Cardiac muscle cell (in vitro differentiated cells and primary cell): Measurements from ENCODE around the gene PHLPP1. TPM values are rescaled to one million over a fixed set of nuclear protein-coding genes. Genes with fewer than 3 reads are reported as not detected.

Experiments used
- DNase-seq, 2 donors: peaks; one replicate each; pipeline versions ENCODE4 v3.0.0 to v3.0.0-alpha.2; 2010 to 2017; ENCODE audit warnings: low read depth in 1 of 2, low spot score in 1 of 2
- H3K27ac ChIP-seq: fragments of 200-600 bp; sonication (generic); 2 replicates; pipeline ENCODE4 v1.5.1; 2016
- H3K27me3 ChIP-seq: fragments of 200-600 bp; sonication (generic); 2 replicates; pipeline ENCODE4 v1.6.0; 2016; ENCODE audit warnings: control low read depth
- H3K36me3 ChIP-seq: fragments of 200-600 bp; sonication (generic); 2 replicates; pipeline ENCODE4 v1.5.1; 2016; ENCODE audit warnings: control low read depth
- H3K4me1 ChIP-seq: fragments of 200-600 bp; sonication (generic); 2 replicates; pipeline ENCODE4 v1.8.1; 2017; ENCODE audit warnings: low read depth, mild to moderate bottlenecking, mixed run types
- H3K4me3 ChIP-seq: fragments of 200-600 bp; sonication (generic); 2 replicates; pipeline ENCODE4 v1.5.1; 2016; ENCODE audit warnings: mild to moderate bottlenecking
- H3K9me3 ChIP-seq: fragments of 200-600 bp; sonication (generic); 2 replicates; pipeline ENCODE4 v1.5.1; 2017; ENCODE audit warnings: low read depth, mild to moderate bottlenecking, control low read depth
- polyA plus RNA-seq: library from polyadenylated mRNA; unstranded; fragments of >200 nt; fragmentation: Nextera tagmentation; extraction: Ambion mirVana; gene quantifications from 2 replicates; pipeline ENCODE4 v1.2.1, GENCODE V29; 2016
- total RNA-seq: library from RNA; depleted of rRNA; stranded (reverse); fragments of >200 nt; gene quantifications from 2 replicates; pipeline ENCODE4 v1.2.3, GENCODE V29; 2016
- TF ChIP-seq, protein P1 (sequence below): IDR thresholded peaks from 2 replicates; pipeline ENCODE4 v1.5.1; 2012; ENCODE audit warnings: low read depth, mild to moderate bottlenecking, low read length

The PHLPP1 gene
- total and polyA plus RNA-seq, 2 experiments from 2014 or later, result 6.3 to 25.8 TPM

DNA sequence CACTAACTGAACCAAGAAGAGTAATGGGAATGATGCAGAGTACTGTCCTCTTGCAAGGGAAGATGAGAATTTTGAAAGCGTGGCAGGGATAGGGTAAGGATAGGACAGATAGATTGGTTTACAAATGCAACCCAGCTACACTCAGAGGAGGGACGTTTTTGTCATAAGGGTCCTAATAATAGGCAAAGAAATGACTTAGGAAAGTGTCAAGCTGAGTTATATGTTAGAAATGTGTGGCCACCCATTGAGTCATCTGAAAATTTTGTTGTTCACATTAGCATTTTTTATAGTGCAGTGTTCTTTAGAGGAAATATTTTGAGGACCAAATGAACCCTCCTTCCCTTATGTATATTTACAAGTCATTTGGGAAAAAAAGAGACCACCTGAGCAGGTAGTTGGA is 137.5 kb downstream of the PHLPP1 start:
- Histone ChIP-seq H3K36me3 (no peaks in the 10 kb centered on the region), H3K9me3 (no peaks in the 10 kb centered on the region), H3K27me3 (no peaks in the 10 kb centered on the region), H3K4me1 (peaks cover 13% of the 10 kb centered on the region), H3K27ac (no peak overlapping the region), H3K4me3 (no peak overlapping the region)
- DNase-seq, result no peak
- TF ChIP-seq, protein P1, sequence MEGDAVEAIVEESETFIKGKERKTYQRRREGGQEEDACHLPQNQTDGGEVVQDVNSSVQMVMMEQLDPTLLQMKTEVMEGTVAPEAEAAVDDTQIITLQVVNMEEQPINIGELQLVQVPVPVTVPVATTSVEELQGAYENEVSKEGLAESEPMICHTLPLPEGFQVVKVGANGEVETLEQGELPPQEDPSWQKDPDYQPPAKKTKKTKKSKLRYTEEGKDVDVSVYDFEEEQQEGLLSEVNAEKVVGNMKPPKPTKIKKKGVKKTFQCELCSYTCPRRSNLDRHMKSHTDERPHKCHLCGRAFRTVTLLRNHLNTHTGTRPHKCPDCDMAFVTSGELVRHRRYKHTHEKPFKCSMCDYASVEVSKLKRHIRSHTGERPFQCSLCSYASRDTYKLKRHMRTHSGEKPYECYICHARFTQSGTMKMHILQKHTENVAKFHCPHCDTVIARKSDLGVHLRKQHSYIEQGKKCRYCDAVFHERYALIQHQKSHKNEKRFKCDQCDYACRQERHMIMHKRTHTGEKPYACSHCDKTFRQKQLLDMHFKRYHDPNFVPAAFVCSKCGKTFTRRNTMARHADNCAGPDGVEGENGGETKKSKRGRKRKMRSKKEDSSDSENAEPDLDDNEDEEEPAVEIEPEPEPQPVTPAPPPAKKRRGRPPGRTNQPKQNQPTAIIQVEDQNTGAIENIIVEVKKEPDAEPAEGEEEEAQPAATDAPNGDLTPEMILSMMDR, result no peak

DNA sequence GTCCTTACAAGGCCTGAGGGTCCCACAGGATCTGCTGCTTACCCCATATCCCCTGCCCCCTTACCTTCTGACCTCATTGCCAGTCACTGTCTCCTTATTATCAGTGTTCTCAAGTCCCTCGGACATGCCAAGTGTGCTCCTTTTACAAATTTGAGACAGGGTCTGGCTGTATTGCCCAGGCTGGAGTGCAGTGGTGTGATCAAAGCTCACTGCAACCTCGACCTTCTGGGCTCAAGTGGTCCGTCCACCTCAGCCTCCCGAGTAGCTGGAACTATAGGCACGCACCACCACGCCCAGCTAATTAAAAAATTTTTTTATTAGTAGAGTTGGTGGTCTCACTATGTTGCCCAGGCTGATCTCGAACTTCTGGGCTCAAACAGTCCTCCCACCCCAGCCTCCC is 141.0 kb downstream of the PHLPP1 start:
- no peaks in the 10 kb centered on the region for H3K9me3 ChIP-seq
- no peak overlapping the region for H3K4me3 ChIP-seq
- no peaks in the 10 kb centered on the region for H3K27me3 ChIP-seq
- peaks cover 29% of the 10 kb centered on the region for H3K4me1 ChIP-seq
- DNase-seq, result no peak
- no peaks in the 10 kb centered on the region for H3K36me3 ChIP-seq
- TF ChIP-seq, protein P1, result no peak
- no peak overlapping the region for H3K27ac ChIP-seq

DNA sequence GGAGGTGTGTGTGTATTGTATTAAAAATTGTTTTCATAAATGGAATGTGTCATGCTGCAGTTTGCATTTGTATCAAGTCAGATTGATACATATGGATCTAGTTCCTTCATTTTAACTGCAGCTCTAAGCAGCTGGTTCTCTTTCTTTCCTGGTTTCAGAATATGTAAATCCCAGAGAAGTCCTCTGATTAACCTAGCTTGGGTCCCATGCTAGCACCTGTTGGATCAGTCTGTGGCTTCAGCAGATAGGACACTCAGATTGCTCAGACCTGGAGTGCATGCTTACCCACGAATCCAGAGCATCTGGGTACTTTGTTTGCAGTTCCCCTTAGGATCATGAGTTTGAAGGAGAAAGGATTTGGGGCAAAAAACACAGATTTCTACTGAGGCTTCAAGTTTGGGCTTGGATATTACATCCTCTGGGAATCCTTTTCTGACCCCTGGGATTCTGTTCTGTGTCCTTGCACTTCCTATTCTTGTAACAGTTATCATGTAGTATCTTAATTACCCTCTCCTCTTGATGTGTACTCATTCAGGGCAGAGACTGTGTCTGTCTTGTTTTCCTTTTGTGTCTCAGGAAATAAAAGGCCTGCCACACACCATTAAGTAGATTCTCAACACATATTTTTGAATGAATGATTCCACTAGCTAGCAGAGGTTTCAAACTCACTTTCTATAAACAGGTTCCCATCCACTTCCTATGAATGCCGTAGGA is 142.1 kb downstream of the PHLPP1 start:
- Histone ChIP-seq H3K36me3 (no peaks in the 10 kb centered on the region), H3K4me1 (peaks cover 29% of the 10 kb centered on the region), H3K27me3 (no peaks in the 10 kb centered on the region), H3K9me3 (no peaks in the 10 kb centered on the region), H3K4me3 (no peak overlapping the region), H3K27ac (peak overlapping the region; percentile 46)
- TF ChIP-seq, protein P1, result no peak
- DNase-seq, result peak in 1 of 2 donors; percentile 20

DNA sequence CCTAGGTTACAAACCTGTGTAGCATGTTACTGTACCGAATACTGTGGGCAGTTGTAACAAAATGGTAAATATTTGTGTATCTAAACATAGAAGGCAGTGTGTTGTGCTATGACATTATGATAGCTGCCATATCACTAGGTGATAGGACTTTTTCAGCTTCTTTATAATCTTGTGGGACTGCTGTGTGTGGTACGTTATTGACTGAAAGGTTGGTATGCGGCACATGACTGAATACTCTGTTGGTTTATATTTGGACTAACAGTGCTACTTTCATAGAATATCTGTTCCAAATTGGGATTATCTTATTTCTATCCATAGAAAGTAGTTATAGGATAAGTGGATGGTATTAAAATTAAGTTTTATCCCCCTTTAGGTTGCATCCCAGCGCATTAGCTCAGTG is 144.7 kb downstream of the PHLPP1 start:
- peaks cover 33% of the 10 kb centered on the region for H3K4me1 ChIP-seq
- TF ChIP-seq, protein P1, result no peak
- no peak for DNase-seq
- H3K9me3 ChIP-seq, result no peaks in the 10 kb centered on the region
- no peaks in the 10 kb centered on the region for H3K36me3 ChIP-seq
- H3K27me3 ChIP-seq, result no peaks in the 10 kb centered on the region
- no peak overlapping the region for H3K27ac ChIP-seq
- H3K4me3 ChIP-seq, result no peak overlapping the region

DNA sequence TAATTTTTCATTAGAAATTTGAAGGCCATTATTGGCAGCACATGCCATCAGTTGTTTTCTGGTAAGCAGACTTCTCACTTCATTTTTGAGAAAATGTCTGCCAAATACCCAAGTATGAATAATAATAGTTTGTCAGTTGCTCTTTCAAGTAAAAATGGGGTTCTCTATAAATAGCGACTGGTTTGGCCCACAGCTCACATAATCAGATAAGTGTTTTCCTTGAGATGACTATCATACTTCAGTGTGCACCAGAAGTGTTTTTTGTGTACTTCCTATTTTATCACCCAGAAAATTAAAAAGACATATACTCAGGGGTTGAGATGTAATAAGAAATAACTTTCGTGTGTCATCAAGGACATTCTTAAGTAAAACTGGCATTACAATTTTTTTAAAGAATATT is 147.1 kb downstream of the PHLPP1 start:
- no peaks in the 10 kb centered on the region for H3K9me3 ChIP-seq
- H3K36me3 ChIP-seq, result no peaks in the 10 kb centered on the region
- H3K27ac ChIP-seq, result no peak overlapping the region
- peaks cover 28% of the 10 kb centered on the region for H3K4me1 ChIP-seq
- TF ChIP-seq, protein P1, result no peak
- H3K4me3 ChIP-seq, result no peak overlapping the region
- H3K27me3 ChIP-seq, result no peaks in the 10 kb centered on the region
- no peak for DNase-seq

DNA sequence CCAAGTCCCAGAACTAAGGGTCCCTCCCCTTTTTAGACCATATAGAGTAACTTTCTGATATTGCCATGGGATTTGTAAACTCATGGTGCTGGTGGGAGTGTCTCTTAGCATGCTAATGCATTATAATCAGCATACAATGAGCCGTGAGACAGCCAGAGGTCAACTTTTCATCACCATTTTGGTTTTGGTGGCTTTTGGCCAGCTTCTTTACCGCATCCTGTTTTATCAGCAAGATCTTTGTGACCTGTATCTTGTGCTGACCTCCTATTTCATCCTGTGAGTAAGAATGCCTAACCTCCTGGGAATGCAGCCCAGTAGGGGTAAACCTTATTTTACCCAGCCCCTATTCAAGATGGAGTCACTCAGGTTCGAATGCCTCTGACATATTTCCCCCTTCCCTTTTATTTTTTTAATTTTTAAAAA is 148.2 kb downstream of the PHLPP1 start:
- no peaks in the 10 kb centered on the region for H3K36me3 ChIP-seq
- H3K9me3 ChIP-seq, result no peaks in the 10 kb centered on the region
- no peaks in the 10 kb centered on the region for H3K27me3 ChIP-seq
- no peak overlapping the region for H3K27ac ChIP-seq
- H3K4me3 ChIP-seq, result no peak overlapping the region
- no peak for DNase-seq
- TF ChIP-seq, protein P1, result no peak
- peaks cover 22% of the 10 kb centered on the region for H3K4me1 ChIP-seq
